GM12878 (cell line): ENCODE measurements around the gene CTBP1. TPM values are rescaled to one million over a fixed set of nuclear protein-coding genes. Genes with fewer than 3 reads are reported as not detected.

ENCODE experiments used
- ATAC-seq: fragments of 200-7000 bp; cut with Tn5 transposase; 3 replicates; pipeline ENCODE4 v1.9.1; 2020; ENCODE audit warnings: mild to moderate bottlenecking, moderate library complexity
- BruUV-seq: library from RNA; stranded (reverse); fragments of 400-500 nt; replicated peaks from 2 replicates; lab custom pipeline; 2021; lab: Mats Ljungman, UMichigan
- CTCF ChIA-PET: fragments of 300-600 bp; sonication (Branson Sonifier 250); formaldehyde crosslinking; extraction: SDS; loops from one replicate; lab custom pipeline; 2021; ENCODE audit warnings: inconsistent platforms; lab: Yijun Ruan, JAX
- POLR2A ChIA-PET: fragments of 350-600 bp; formaldehyde crosslinking; extraction: SDS; loops from one replicate; lab custom pipeline; 2021; ENCODE audit warnings: inconsistent platforms; lab: Charles Lee
- RAD21 ChIA-PET: fragments of 300-600 bp; sonication (Branson Sonifier 250); formaldehyde crosslinking; loops from one replicate; lab custom pipeline; 2023; ENCODE audit warnings: antibody characterized with exemption; ENCODE audit not compliant: unreplicated experiment; lab: Charles Lee
- SMC1A ChIA-PET: fragments of 300-600 bp; sonication (Branson Sonifier 250); formaldehyde crosslinking; loops from one replicate; lab custom pipeline; 2023; ENCODE audit not compliant: unreplicated experiment, uncharacterized antibody; lab: Charles Lee
- DNase-seq: peaks from one replicate; pipeline ENCODE4 v3.0.0-alpha.2; 2011; ENCODE audit warnings: low read depth, low spot score
- FAIRE-seq: peaks from 3 replicates; lab custom pipeline; 2011; peaks lifted over from hg19 to GRCh38; lab: Jason Lieb, UNC
- H2AFZ ChIP-seq: 2 replicates; pipeline ENCODE4 v1.6.0; 2011; ENCODE audit warnings: low read depth, low read length, control low read depth; ENCODE audit not compliant: control insufficient read depth
- H3K27ac ChIP-seq: 2 replicates; pipeline ENCODE4 v1.5.1; 2011; ENCODE audit warnings: control low read depth; ENCODE audit not compliant: control insufficient read depth, insufficient read depth
- H3K27me3 ChIP-seq, 2 experiments: replicated peaks in 1 of 2; 2 replicates each; pipeline versions ENCODE4 v1.6.0 to v1.6.1; 2011; ENCODE audit warnings: low read length in 1 of 2; ENCODE audit not compliant: control insufficient read depth in 2 of 2, insufficient read depth in 2 of 2
- H3K36me3 ChIP-seq, 2 experiments: 2 replicates each; pipeline ENCODE4 v1.5.1; 2011; ENCODE audit warnings: low read length in 1 of 2; ENCODE audit not compliant: control insufficient read depth in 2 of 2, insufficient read depth in 2 of 2
- H3K4me1 ChIP-seq: 2 replicates; pipeline ENCODE4 v1.6.1; 2011; ENCODE audit warnings: mild to moderate bottlenecking, low read length, moderate library complexity, mixed read lengths; ENCODE audit not compliant: control insufficient read depth, insufficient read depth
- H3K4me2 ChIP-seq: 2 replicates; pipeline ENCODE4 v1.6.0; 2011; ENCODE audit warnings: control low read depth; ENCODE audit not compliant: control insufficient read depth, insufficient read depth
- H3K4me3 ChIP-seq: fragments of 200-600 bp; sonication (generic); 2 replicates; pipeline ENCODE4 v1.5.1; 2016
- H3K79me2 ChIP-seq: 2 replicates; pipeline ENCODE4 v1.6.0; 2011; ENCODE audit warnings: low read length; ENCODE audit not compliant: control insufficient read depth, insufficient read depth
- H3K9ac ChIP-seq: 2 replicates; pipeline ENCODE4 v1.8.0; 2011; ENCODE audit warnings: low read length, control low read depth, mixed read lengths; ENCODE audit not compliant: control insufficient read depth, insufficient read depth
- H3K9me3 ChIP-seq: replicated peaks from 3 replicates; pipeline ENCODE4 v1.5.1; 2011; ENCODE audit warnings: mild to moderate bottlenecking, low read length; ENCODE audit not compliant: control insufficient read depth, insufficient read depth
- H4K20me1 ChIP-seq: 2 replicates; pipeline ENCODE4 v1.6.0; 2011; ENCODE audit not compliant: control insufficient read depth, insufficient read depth
- BCLAF1 ChIP-seq: fragments of 450-650 bp; IDR thresholded peaks from 2 replicates; pipeline ENCODE4 v1.6.1; 2017; ENCODE audit warnings: antibody characterized with exemption, mild to moderate bottlenecking, moderate library complexity
- EGR1 ChIP-seq, 2 experiments: IDR thresholded peaks; 1 replicate in 1 of 2; 2 replicates in 1 of 2; pipeline ENCODE4 v1.6.1; 2011 to 2012; ENCODE audit warnings: low read depth in 2 of 2, low read length in 2 of 2, borderline replicate concordance in 1 of 2, mild to moderate bottlenecking in 1 of 2, moderate library complexity in 1 of 2
- ETV6 ChIP-seq, 2 experiments: fragments of 450-650 bp in 1 of 2; IDR thresholded peaks in 1 of 2; conservative IDR thresholded peaks in 1 of 2; 2 replicates each; pipeline ENCODE4 v1.6.1; 2014; ENCODE audit warnings: antibody characterized with exemption in 1 of 2, borderline replicate concordance in 1 of 2, low read depth in 1 of 2, mild to moderate bottlenecking in 1 of 2, moderate library complexity in 1 of 2
- FOS ChIP-seq: IDR thresholded peaks from 3 replicates; pipeline ENCODE4 v1.6.1; 2011; ENCODE audit warnings: borderline replicate concordance; ENCODE audit not compliant: insufficient read length; ENCODE audit errors: extremely low read depth
- HCFC1 ChIP-seq: fragments of 150-350 bp; IDR thresholded peaks from 2 replicates; pipeline ENCODE4 v1.6.1; 2014; ENCODE audit warnings: low read length
- HSF1 ChIP-seq: fragments of 150-350 bp; IDR thresholded peaks from 2 replicates; pipeline ENCODE4 v1.6.1; 2014; ENCODE audit warnings: mild to moderate bottlenecking, low read depth, low read length
- LARP7 ChIP-seq: fragments of 450-650 bp; IDR thresholded peaks from 2 replicates; pipeline ENCODE4 v1.6.1; 2017; ENCODE audit warnings: mild to moderate bottlenecking
- MTA2 ChIP-seq: fragments of 450-650 bp; IDR thresholded peaks from 2 replicates; pipeline ENCODE4 v1.6.1; 2016; ENCODE audit warnings: low read depth, mild to moderate bottlenecking, moderate library complexity
- PML ChIP-seq: IDR thresholded peaks from 2 replicates; pipeline ENCODE4 v1.6.1; 2012; ENCODE audit warnings: low read length, inconsistent platforms
- RAD51 ChIP-seq: fragments of 450-650 bp; IDR thresholded peaks from 2 replicates; pipeline ENCODE4 v1.6.1; 2016; ENCODE audit warnings: moderate library complexity, mild to moderate bottlenecking, inconsistent platforms
- RELA ChIP-seq: fragments of 450-650 bp; IDR thresholded peaks from 2 replicates; pipeline ENCODE4 v1.8.0; 2014; ENCODE audit warnings: borderline replicate concordance; ENCODE audit not compliant: partially characterized antibody
- STAT1 ChIP-seq: fragments of 450-650 bp; conservative IDR thresholded peaks from 2 replicates; pipeline ENCODE4 v1.6.1; 2014; ENCODE audit warnings: antibody characterized with exemption, mild to moderate bottlenecking
- WRNIP1 ChIP-seq: IDR thresholded peaks from 2 replicates; pipeline ENCODE4 v1.6.1; 2011; ENCODE audit warnings: low read depth, low read length, improper control_type of control experiment, borderline replicate concordance
- WGBS: methylation state at CpG from one replicate; pipeline ENCODE4 v1.1.6; 2016; ENCODE audit warnings: low lambda C conversion rate; ENCODE audit not compliant: insufficient replicate concordance, insufficient coverage; ENCODE audit errors: missing lambda C conversion rate; 5-methylcytosine and 5-hydroxymethylcytosine counted together
- in situ Hi-C: fragments of 300-500 bp; cut with MboI; formaldehyde crosslinking; loops from 9 replicates; pipeline ENCODE4 v1.14.3; 2018; ENCODE audit warnings: mixed read lengths
- intact Hi-C: fragments of 100-400 bp; cut with micrococcal nuclease; formaldehyde crosslinking; loops from one replicate; pipeline ENCODE4 v1.14.2; 2022; ENCODE audit not compliant: unreplicated experiment
- polyA plus RNA-seq, 11 experiments: library from polyadenylated mRNA; depleted of rRNA in 4 of 11; unstranded in 6 of 11; stranded (reverse) in 5 of 11; fragments of >200 nt; fragmentation: Nextera tagmentation in 4 of 11; fragmentation: Illumina TruSeq in 1 of 11; extraction: Ambion mirVana in 4 of 11; extraction: Trizol in 1 of 11; gene quantifications; 1 replicate in 1 of 11; 2 replicates in 10 of 11; pipeline versions ENCODE4 v1.2.1 to v1.2.3, GENCODE V29; 2011 to 2016; ENCODE audit warnings: inconsistent platforms in 2 of 11, missing spikeins in 2 of 11, low read depth in 1 of 11
- total RNA-seq, 4 experiments: library from RNA; depleted of rRNA in 3 of 4; stranded (reverse); fragments of >200 nt in 3 of 4; fragmentation: Illumina TruSeq in 1 of 4; extraction: Trizol in 1 of 4; gene quantifications; 2 replicates each; pipeline versions ENCODE4 v1.2.1 to v1.2.3, GENCODE V29; 2013 to 2021
- TF ChIP-seq, protein P1 (sequence below): fragments of 450-650 bp; formaldehyde crosslinking; IDR thresholded peaks from 2 replicates; pipeline ENCODE4 v1.5.0; 2022; ENCODE audit warnings: mild to moderate bottlenecking, missing genetic modification characterization
- TF ChIP-seq, protein P2 (sequence below): fragments of 450-650 bp; conservative IDR thresholded peaks from 2 replicates; pipeline ENCODE4 v1.6.1; 2017; ENCODE audit warnings: mild to moderate bottlenecking, moderate library complexity

The CTBP1 gene
- total and polyA plus RNA-seq, 10 of the 15 experiments (the other 5 are each of a cell fraction or from before 2014, with no cell fraction given): 7.4 to 182 (median 63.1) TPM

DNA sequence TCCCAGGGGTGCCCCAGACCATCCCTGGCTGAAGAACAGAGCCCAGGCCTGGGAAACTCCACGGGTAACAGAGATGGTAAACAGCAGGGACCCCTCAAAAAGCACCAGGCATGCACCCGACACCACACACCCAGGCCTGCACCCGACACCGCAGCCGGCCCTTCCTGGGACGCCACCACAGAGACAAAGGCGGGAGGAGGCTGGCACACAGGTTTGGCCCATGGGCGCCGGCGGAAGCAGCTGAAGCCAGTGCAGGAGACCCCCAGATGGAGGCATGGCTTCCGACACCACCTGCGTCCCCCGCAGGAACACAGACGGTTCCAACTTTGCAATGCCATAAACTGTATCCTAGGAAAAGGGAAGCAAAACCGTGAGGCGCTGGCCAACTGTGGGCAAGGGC lies 22.3 kb downstream of the CTBP1 start:
- in situ Hi-C loops (no loop called here), intact Hi-C loops (no loop called here)
- 93% methylated on average over 16 of the region's 16 CpGs for WGBS
- no peaks in the 10 kb centered on the region for H3K4me1 ChIP-seq
- no peak overlapping the region for H3K27ac ChIP-seq
- H2AFZ ChIP-seq: no peak overlapping the region
- peaks cover 12 to 56% of the 10 kb centered on the region in 2 experiments for H3K36me3 ChIP-seq
- ChIA-PET RAD21 (no interaction called here), SMC1A (no interaction called here), POLR2A (no interaction called here), CTCF (no interaction called here)
- H3K4me3 ChIP-seq: no peak overlapping the region
- no peaks in the 10 kb centered on the region for H3K27me3 ChIP-seq
- no peak overlapping the region for H3K4me2 ChIP-seq
- H4K20me1 ChIP-seq: no peaks in the 10 kb centered on the region
- DNase-seq: no peak
- ATAC-seq: no peak
- FAIRE-seq: no peak
- no peak overlapping the region for H3K9ac ChIP-seq
- no peaks in the 10 kb centered on the region; the same call in 2 of the 3 replicates for H3K9me3 ChIP-seq
- no peaks in the 10 kb centered on the region for H3K79me2 ChIP-seq
- no TSS peak for BruUV-seq
- TF ChIP-seq MTA2: no peak
- no peak for TF ChIP-seq EGR1 (IDR thresholded peaks at IDR 0.05; ENCODE audit: borderline replicate concordance in 1 of 2, low read depth in 2 of 2, low read length in 2 of 2)
- TF ChIP-seq, protein P1, sequence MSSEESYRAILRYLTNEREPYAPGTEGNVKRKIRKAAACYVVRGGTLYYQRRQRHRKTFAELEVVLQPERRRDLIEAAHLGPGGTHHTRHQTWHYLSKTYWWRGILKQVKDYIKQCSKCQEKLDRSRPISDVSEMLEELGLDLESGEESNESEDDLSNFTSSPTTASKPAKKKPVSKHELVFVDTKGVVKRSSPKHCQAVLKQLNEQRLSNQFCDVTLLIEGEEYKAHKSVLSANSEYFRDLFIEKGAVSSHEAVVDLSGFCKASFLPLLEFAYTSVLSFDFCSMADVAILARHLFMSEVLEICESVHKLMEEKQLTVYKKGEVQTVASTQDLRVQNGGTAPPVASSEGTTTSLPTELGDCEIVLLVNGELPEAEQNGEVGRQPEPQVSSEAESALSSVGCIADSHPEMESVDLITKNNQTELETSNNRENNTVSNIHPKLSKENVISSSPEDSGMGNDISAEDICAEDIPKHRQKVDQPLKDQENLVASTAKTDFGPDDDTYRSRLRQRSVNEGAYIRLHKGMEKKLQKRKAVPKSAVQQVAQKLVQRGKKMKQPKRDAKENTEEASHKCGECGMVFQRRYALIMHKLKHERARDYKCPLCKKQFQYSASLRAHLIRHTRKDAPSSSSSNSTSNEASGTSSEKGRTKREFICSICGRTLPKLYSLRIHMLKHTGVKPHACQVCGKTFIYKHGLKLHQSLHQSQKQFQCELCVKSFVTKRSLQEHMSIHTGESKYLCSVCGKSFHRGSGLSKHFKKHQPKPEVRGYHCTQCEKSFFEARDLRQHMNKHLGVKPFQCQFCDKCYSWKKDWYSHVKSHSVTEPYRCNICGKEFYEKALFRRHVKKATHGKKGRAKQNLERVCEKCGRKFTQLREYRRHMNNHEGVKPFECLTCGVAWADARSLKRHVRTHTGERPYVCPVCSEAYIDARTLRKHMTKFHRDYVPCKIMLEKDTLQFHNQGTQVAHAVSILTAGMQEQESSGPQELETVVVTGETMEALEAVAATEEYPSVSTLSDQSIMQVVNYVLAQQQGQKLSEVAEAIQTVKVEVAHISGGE: no peak
- no peak for TF ChIP-seq LARP7
- no peak for TF ChIP-seq RELA
- no peak for TF ChIP-seq PML
- TF ChIP-seq HSF1: no peak
- TF ChIP-seq, protein P2, sequence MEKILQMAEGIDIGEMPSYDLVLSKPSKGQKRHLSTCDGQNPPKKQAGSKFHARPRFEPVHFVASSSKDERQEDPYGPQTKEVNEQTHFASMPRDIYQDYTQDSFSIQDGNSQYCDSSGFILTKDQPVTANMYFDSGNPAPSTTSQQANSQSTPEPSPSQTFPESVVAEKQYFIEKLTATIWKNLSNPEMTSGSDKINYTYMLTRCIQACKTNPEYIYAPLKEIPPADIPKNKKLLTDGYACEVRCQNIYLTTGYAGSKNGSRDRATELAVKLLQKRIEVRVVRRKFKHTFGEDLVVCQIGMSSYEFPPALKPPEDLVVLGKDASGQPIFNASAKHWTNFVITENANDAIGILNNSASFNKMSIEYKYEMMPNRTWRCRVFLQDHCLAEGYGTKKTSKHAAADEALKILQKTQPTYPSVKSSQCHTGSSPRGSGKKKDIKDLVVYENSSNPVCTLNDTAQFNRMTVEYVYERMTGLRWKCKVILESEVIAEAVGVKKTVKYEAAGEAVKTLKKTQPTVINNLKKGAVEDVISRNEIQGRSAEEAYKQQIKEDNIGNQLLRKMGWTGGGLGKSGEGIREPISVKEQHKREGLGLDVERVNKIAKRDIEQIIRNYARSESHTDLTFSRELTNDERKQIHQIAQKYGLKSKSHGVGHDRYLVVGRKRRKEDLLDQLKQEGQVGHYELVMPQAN: no peak
- no peak for TF ChIP-seq WRNIP1
- no peak for TF ChIP-seq HCFC1
- no peak for TF ChIP-seq STAT1
- TF ChIP-seq ETV6 (conservative IDR thresholded peaks at IDR 0.05 in 1 of 2, IDR thresholded peaks at IDR 0.05 in 1 of 2; ENCODE audit: borderline replicate concordance in 1 of 2, low read depth in 1 of 2): no peak
- TF ChIP-seq BCLAF1: no peak
- no peak for TF ChIP-seq FOS
- no peak for TF ChIP-seq RAD51
